ENCODE data around the gene RTTN. TPM values are rescaled to one million over a fixed set of nuclear protein-coding genes. Genes with fewer than 3 reads are reported as not detected.
"Not testable (repeated sequence)": the region's sequence is repeated elsewhere in the genome, so short reads cannot be mapped to it uniquely, and the experiment has no call there.

The RTTN gene
- total and polyA plus RNA-seq, 2 of the 4 experiments (the other 2 are of a cell fraction): 5.8 to 19.9 TPM

DNA sequence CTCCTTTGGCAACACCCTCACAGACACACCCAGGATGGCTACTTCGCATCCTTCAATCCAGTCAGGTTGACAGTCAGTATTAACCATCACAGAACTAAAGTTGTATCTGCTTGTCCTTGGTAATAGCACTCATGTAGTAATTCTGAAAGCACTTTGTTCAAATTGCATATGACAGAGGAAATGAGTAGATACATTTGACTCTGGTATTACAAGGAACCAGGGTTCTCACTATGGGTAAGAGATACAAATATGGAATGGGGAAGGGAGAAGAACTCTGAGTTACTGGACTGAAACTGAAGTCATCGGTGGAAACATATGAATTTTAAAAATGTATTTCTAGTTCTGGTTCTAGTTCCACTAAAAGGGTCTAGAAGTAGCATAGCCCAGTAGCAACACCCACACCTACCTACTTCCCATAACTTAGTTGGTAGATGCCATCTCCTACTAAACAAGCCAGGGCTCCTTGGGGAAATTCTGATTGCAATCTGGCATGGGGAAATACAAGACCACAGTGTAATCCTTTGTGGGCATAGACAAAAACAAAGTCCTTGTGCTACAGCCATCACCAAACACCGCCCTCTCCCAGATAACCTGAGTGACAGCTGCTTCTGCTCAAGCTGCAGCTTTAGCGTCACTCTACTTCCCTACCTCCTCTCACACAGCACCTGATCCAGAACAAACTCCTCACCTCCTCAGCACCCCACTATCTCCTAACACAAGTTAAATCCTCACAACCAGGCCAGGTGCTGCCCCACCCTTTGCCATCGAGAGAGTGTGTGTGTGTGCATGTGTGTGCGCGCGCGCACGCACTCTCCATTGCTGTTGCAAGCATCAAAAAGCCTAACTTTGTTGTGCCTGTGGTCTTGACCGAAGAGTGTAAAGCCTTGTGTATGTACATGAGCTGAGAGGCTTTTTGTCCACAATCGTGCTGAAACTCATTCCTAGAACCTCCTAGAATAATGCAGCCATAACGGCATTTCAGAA is 226.5 kb downstream of the RTTN start:
- Histone ChIP-seq H3K14ac (replicated peaks; ENCODE audit: low read depth, low read length) (no peak overlapping the region), H2BK20ac (ENCODE audit: low read depth, low read length) (no peak overlapping the region), H4K5ac (ENCODE audit: low read depth, low read length) (no peak overlapping the region), H2BK15ac (ENCODE audit: low read depth, low read length) (no peak overlapping the region), H4K20me1 (ENCODE audit: insufficient read depth, low read length) (no peaks in the 10 kb centered on the region), H3K9ac (ENCODE audit: low read depth, low read length) (no peak overlapping the region), H2AK9ac (replicated peaks; ENCODE audit: low read depth, low read length, poor library complexity) (peak overlapping the region; percentile 16), H4K8ac (ENCODE audit: low read depth in 2 of 2, low read length in 2 of 2) (no peak overlapping the region), H4K91ac (ENCODE audit: insufficient read depth, low read depth, low read length) (no peak overlapping the region), H3K4me3 (ENCODE audit: insufficient read depth, low read depth, low read length) (no peak overlapping the region), H3K27me3 (ENCODE audit: control insufficient read depth, insufficient read depth, low read length) (no peaks in the 10 kb centered on the region), H3K79me1 (ENCODE audit: low read depth in 1 of 2, low read length in 2 of 2) (no peaks in the 10 kb centered on the region), H3K9me1 (ENCODE audit: insufficient read depth, low read length) (no peaks in the 10 kb centered on the region), H3K18ac (ENCODE audit: low read depth, low read length) (no peak overlapping the region), H3K4me2 (ENCODE audit: low read depth, low read length) (no peak overlapping the region), H3K27ac (ENCODE audit: insufficient read depth, low read length) (no peak overlapping the region), H2AFZ (replicated peaks; ENCODE audit: low read length, poor library complexity) (peak overlapping the region; percentile 32), H2BK5ac (ENCODE audit: low read depth, low read length, poor library complexity, severe bottlenecking) (no peak overlapping the region), H3K9me3 (ENCODE audit: control insufficient read depth, insufficient read depth, low read length) (peaks cover 7% of the 10 kb centered on the region), H3K4ac (ENCODE audit: low read depth, low read length) (no peak overlapping the region), H3K23ac (ENCODE audit: low read depth, low read length) (no peak overlapping the region), H3K36me3 (ENCODE audit: control insufficient read depth, insufficient read depth, low read length) (no peaks in the 10 kb centered on the region), H3K56ac (ENCODE audit: extremely low read depth, insufficient read depth, low read length) (no peak overlapping the region), H3K4me1 (ENCODE audit: control insufficient read depth, insufficient read depth, low read length) (0 out of 2 replicates have a peak, but pooled peaks cover 3% of the 10 kb centered on the region), H2BK120ac (ENCODE audit: low read depth, low read length) (no peak overlapping the region), H2AK5ac (ENCODE audit: low read depth, low read length) (no peak overlapping the region)
- dilution Hi-C loops (cut with HindIII; ENCODE audit: low sequenced_read_pairs, unreplicated experiment): no loop called here
- intact Hi-C loops (cut with micrococcal nuclease): no loop called here
- no TSS peak for BruUV-seq (replicated peaks)
- ATAC-seq (ENCODE audit: low read depth): no peak
- CTCF ChIA-PET: no interaction called here
- POLR2A ChIA-PET (ENCODE audit: unreplicated experiment): no interaction called here
- in situ Hi-C loops (cut with MboI; ENCODE audit: low sequenced_read_pairs): no loop called here
- WGBS, 2 experiments (ENCODE audit: extremely low coverage in 2 of 2, insufficient read length in 1 of 2): 90% methylated on average over 2 of the region's 13 CpGs; no CpG with 5 or more reads in 1 of the 2 experiments
- TF ChIP-seq FOS (IDR thresholded peaks at IDR 0.05; ENCODE audit: low read depth, low read length) (no peak), BHLHE40 (IDR thresholded peaks at IDR 0.05; ENCODE audit: low read depth, low read length) (no peak), MAFK (IDR thresholded peaks at IDR 0.05; ENCODE audit: low read depth, low read length) (no peak), CEBPB (IDR thresholded peaks at IDR 0.05; ENCODE audit: low read depth, low read length) (no peak), RAD21 (IDR thresholded peaks at IDR 0.05; ENCODE audit: low read length) (no peak)
- TF ChIP-seq, protein P1, sequence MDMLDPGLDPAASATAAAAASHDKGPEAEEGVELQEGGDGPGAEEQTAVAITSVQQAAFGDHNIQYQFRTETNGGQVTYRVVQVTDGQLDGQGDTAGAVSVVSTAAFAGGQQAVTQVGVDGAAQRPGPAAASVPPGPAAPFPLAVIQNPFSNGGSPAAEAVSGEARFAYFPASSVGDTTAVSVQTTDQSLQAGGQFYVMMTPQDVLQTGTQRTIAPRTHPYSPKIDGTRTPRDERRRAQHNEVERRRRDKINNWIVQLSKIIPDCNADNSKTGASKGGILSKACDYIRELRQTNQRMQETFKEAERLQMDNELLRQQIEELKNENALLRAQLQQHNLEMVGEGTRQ (IDR thresholded peaks at IDR 0.05; ENCODE audit: low read depth, low read length): no peak
- no peak for DNase-seq

DNA sequence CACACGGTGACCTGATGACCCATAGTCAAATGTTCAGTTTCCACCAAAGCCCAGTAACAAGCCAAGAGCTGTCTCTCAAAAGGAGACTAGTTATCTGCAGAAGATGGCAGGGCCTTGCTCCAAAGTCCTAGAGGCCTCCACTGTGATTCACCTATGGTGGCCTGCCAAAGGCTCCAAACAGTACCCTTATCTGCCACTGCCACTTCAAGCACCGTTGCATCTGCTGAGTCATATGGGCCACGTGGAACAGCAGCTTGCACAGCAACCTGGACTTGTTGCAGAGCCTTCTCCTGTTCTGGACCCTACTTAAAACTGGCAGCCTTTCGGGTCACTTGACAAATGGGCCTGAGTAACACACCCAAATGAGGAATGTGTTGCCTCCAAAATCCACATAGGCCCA is 230.2 kb downstream of the RTTN start:
- H3K4me1 ChIP-seq (ENCODE audit: control insufficient read depth, insufficient read depth, low read length); H3K4ac ChIP-seq (ENCODE audit: low read depth, low read length); H3K9me3 ChIP-seq (ENCODE audit: control insufficient read depth, insufficient read depth, low read length); H3K9ac ChIP-seq (ENCODE audit: low read depth, low read length); H3K36me3 ChIP-seq (ENCODE audit: control insufficient read depth, insufficient read depth, low read length); H2AK5ac ChIP-seq (ENCODE audit: low read depth, low read length); H2AFZ ChIP-seq (replicated peaks; ENCODE audit: low read length, poor library complexity); CTCF ChIA-PET; H2AK9ac ChIP-seq (replicated peaks; ENCODE audit: low read depth, low read length, poor library complexity); H4K91ac ChIP-seq (ENCODE audit: insufficient read depth, low read depth, low read length); H2BK20ac ChIP-seq (ENCODE audit: low read depth, low read length); H4K5ac ChIP-seq (ENCODE audit: low read depth, low read length); in situ Hi-C loops (cut with MboI; ENCODE audit: low sequenced_read_pairs); H3K79me1 ChIP-seq (ENCODE audit: low read depth in 1 of 2, low read length in 2 of 2); dilution Hi-C loops (cut with HindIII; ENCODE audit: low sequenced_read_pairs, unreplicated experiment); DNase-seq; H3K18ac ChIP-seq (ENCODE audit: low read depth, low read length); H4K8ac ChIP-seq (ENCODE audit: low read depth in 2 of 2, low read length in 2 of 2); H2BK5ac ChIP-seq (ENCODE audit: low read depth, low read length, poor library complexity, severe bottlenecking); POLR2A ChIA-PET (ENCODE audit: unreplicated experiment); H2BK15ac ChIP-seq (ENCODE audit: low read depth, low read length); H3K56ac ChIP-seq (ENCODE audit: extremely low read depth, insufficient read depth, low read length); ATAC-seq (ENCODE audit: low read depth); H2BK120ac ChIP-seq (ENCODE audit: low read depth, low read length); H3K4me3 ChIP-seq (ENCODE audit: insufficient read depth, low read depth, low read length); H3K4me2 ChIP-seq (ENCODE audit: low read depth, low read length); BruUV-seq (replicated peaks); H3K9me1 ChIP-seq (ENCODE audit: insufficient read depth, low read length); intact Hi-C loops (cut with micrococcal nuclease); H4K20me1 ChIP-seq (ENCODE audit: insufficient read depth, low read length); H3K23ac ChIP-seq (ENCODE audit: low read depth, low read length); H3K27ac ChIP-seq (ENCODE audit: insufficient read depth, low read length); H3K14ac ChIP-seq (replicated peaks; ENCODE audit: low read depth, low read length); H3K27me3 ChIP-seq (ENCODE audit: control insufficient read depth, insufficient read depth, low read length): not testable (repeated sequence)
- WGBS, 2 experiments (ENCODE audit: extremely low coverage in 2 of 2, insufficient read length in 1 of 2): 86% methylated on average over 1 of the region's 4 CpGs; no CpG with 5 or more reads in 1 of the 2 experiments
